GM19240 (cell line): ENCODE data around the gene NGDN.

ENCODE experiments used
- DNase-seq: peaks from one replicate; pipeline ENCODE4 v3.0.0; 2011; ENCODE audit warnings: low spot score; ENCODE audit not compliant: insufficient read length

Gene NGDN

GRCh38 chr14:23520899-23521533 lies 51.5 kb downstream of the NGDN start:
- DNase-seq: no peak

DNA sequence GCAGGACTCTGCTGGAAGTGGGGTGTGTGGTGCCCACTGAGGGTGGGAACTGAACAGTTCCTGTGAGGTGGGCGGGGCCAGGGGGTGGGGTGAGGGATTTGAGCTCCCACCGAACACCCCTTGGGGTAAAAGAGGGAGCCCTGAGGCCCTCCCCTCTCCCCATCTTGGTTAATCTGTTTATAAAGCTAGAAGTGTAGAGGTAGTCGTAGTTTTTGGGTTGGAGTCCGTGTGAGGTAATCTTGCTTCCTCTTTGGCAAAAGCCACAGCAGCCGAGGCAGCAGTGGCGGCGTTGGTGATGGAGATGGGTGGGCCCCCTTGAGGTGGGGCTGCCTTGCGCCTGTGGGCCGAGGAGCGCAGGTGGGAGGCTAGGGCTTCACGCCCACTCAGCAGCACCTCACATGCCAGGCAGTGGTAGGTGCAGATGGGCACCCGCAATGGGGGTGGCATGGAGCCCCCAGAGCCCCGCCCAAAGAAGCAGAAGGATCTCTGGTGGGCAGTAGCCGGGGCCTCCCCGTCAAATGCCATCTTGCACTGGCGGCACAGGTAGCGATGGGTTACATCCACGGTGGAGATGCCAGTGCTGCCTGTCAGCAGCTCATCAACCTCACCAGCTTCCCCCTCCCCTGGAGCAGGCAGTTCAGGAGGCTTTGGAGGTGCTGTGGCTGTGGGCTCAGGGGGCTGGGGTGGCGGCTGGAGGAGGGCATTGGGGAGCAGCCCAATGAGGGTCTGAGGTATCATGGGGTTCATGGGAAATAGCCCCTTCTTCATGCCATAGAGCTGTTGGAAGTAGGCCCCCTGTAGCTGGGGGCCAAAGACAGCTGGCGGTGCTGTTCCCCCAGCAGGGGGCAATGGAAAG lies 52.5 kb downstream of the NGDN start:
- DNase-seq: no peak

GRCh38 chr14:23522643-23523198 lies 53.2 kb downstream of the NGDN start:
- DNase-seq: no peak

DNA sequence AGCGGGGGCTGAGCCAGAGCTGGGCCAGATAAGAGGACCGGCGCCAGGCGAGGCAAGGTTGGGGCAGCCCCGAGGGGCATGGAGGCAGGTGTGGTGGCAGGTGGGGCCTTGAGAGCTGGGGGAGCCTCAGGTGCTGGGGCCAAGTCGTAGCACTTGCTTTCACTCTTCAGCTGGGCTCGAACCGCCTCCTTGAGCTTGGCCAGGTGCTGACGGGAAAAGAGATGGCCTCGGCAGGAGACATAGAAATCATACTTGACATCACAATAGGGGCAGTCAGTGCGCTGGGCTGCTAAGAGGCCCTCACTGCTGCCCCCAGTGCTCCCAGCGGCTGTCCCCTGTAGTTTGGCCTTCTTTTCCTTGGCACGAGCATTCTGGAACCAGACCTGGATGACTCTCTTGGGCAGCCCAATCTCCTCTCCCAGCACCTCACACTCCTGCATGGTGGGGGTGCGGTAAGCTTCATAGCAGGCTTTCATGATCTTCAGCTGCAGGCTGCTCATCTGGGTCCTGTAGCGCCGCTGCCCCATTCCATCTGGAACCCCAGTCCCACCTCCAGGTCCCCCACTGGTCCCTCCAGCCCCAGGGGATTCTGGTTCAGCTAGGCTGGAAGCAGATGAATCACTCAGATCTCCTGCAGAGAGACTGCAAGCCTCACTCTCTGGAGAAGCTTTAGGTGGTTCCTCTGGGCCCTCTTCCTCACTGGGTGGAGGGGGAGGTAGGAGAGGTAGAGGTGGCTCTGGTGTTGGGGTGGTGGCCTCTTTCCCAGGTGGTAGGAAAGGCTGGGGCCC lies 53.9 kb downstream of the NGDN start:
- no peak for DNase-seq

DNA sequence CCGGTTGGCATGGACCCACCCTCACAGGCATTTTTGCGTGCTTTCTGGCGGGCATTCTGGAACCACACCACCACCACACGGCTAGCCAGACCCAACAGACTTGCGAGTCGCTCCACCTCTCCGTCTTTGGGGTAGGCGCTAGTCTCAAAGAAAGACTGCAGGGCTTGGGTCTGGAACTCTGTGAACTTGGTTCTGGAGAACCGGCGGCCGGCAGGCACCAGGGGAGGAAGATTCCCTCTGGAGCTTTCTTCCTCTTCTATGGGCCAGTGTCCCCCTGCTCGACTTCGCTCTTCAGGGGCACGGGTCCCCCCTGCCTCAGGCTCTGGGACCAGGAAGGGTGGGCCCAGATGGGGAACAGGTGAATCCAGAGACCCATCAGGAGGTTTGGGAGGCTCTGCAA lies 55.5 kb downstream of the NGDN start:
- DNase-seq: no peak

GRCh38 chr14:23525611-23526010 lies 56.1 kb downstream of the NGDN start:
- no peak for DNase-seq
